Lower lobe of right lung (tissue), 2 donors: ENCODE results near the gene EIF3L. TPM values are rescaled to one million over a fixed set of nuclear protein-coding genes. Genes with fewer than 3 reads are reported as not detected.

ENCODE experiments used
- ATAC-seq, 2 donors: fragments of 200-7000 bp; cut with Tn5 transposase; one replicate each; pipeline ENCODE4 v1.9.1; 2020 to 2022; ENCODE audit warnings: mild to moderate bottlenecking in 2 of 2, moderate library complexity in 2 of 2
- DNase-seq: peaks from one replicate; pipeline ENCODE4 v3.0.0-alpha.2; 2020
- H3K27ac ChIP-seq: fragments of 200-600 bp; one replicate; pipeline ENCODE4 v1.8.0; 2022
- H3K27me3 ChIP-seq: fragments of 200-600 bp; one replicate; pipeline ENCODE4 v1.8.0; 2022; ENCODE audit warnings: low read depth
- H3K36me3 ChIP-seq: fragments of 200-600 bp; one replicate; pipeline ENCODE4 v1.8.0; 2022; ENCODE audit warnings: mild to moderate bottlenecking
- H3K4me1 ChIP-seq: fragments of 200-600 bp; one replicate; pipeline ENCODE4 v1.8.0; 2022
- H3K4me3 ChIP-seq: fragments of 200-600 bp; one replicate; pipeline ENCODE4 v1.8.0; 2022; ENCODE audit warnings: mild to moderate bottlenecking
- H3K9me3 ChIP-seq: fragments of 200-600 bp; one replicate; pipeline ENCODE4 v1.8.0; 2022
- CTCF ChIP-seq: fragments of 200-600 bp; IDR thresholded peaks from one replicate; pipeline ENCODE4 v1.8.0; 2022; ENCODE audit warnings: antibody characterized with exemption, mild to moderate bottlenecking
- intact Hi-C: fragments of 100-400 bp; cut with DNase I; formaldehyde crosslinking; loops from one replicate; pipeline ENCODE4 v1.11.0; 2022
- total RNA-seq: library from RNA; stranded (reverse); fragmentation: NEBNext Ultra II Directional; extraction: Animal tissue kit (Norgen Biotek cat#: 25700); gene quantifications from one replicate; pipeline ENCODE4 v1.2.1, GENCODE V29; 2021
- donor health status: DM: no; HTN: yes; CAD: no; lungs with severe emphysema.

EIF3L gene
- total RNA-seq, 1 donor from 2014 or later = 385 TPM

- intact Hi-C loops = no loop called here
- Histone ChIP-seq H3K4me3 (no peak overlapping the region), H3K9me3 (no peaks in the 10 kb centered on the region), H3K36me3 (peaks cover 74% of the 10 kb centered on the region), H3K27me3 (no peaks in the 10 kb centered on the region), H3K4me1 (peaks cover 7% of the 10 kb centered on the region), H3K27ac (peak overlapping the region; percentile 48)
- no peak for TF ChIP-seq CTCF
- ATAC-seq = no peak
- no peak for DNase-seq
Observed at GRCh38 chr22:37920126-37920525, 70.9 kb downstream of the EIF3L start.

- no peak overlapping the region for H3K27ac ChIP-seq
- ATAC-seq (no peak), DNase-seq (no peak)
- TF ChIP-seq CTCF = no peak
- no peaks in the 10 kb centered on the region for H3K27me3 ChIP-seq
- intact Hi-C loops = no loop called here
- H3K4me1 ChIP-seq = peaks cover 7% of the 10 kb centered on the region
- no peaks in the 10 kb centered on the region for H3K9me3 ChIP-seq
- peaks cover 75% of the 10 kb centered on the region for H3K36me3 ChIP-seq
- H3K4me3 ChIP-seq = no peak overlapping the region
Observed at GRCh38 chr22:37922191-37922590, 73.0 kb downstream of the EIF3L start.

- DNase-seq (no peak), ATAC-seq (no peak)
- peaks cover 75% of the 10 kb centered on the region for H3K36me3 ChIP-seq
- peaks cover 7% of the 10 kb centered on the region for H3K4me1 ChIP-seq
- no peaks in the 10 kb centered on the region for H3K27me3 ChIP-seq
- H3K27ac ChIP-seq = no peak overlapping the region
- intact Hi-C loops = no loop called here
- H3K4me3 ChIP-seq = no peak overlapping the region
- no peak for TF ChIP-seq CTCF
- H3K9me3 ChIP-seq = no peaks in the 10 kb centered on the region
Observed at GRCh38 chr22:37923927-37924326, 74.7 kb downstream of the EIF3L start.

- DNase-seq (no peak), ATAC-seq (no peak)
- peaks cover 76% of the 10 kb centered on the region for H3K36me3 ChIP-seq
- H3K27me3 ChIP-seq = no peaks in the 10 kb centered on the region
- no peak overlapping the region for H3K4me3 ChIP-seq
- intact Hi-C loops = no loop called here
- peaks cover 7% of the 10 kb centered on the region for H3K4me1 ChIP-seq
- no peak overlapping the region for H3K27ac ChIP-seq
- TF ChIP-seq CTCF = no peak
- H3K9me3 ChIP-seq = no peaks in the 10 kb centered on the region
Observed at GRCh38 chr22:37924386-37925065, 75.3 kb downstream of the EIF3L start.

GRCh38 chr22:37925330-37925729, 76.1 kb downstream of the EIF3L start:
- no peaks in the 10 kb centered on the region for H3K9me3 ChIP-seq
- DNase-seq (no peak), ATAC-seq (no peak)
- peaks cover 3% of the 10 kb centered on the region for H3K4me1 ChIP-seq
- peaks cover 84% of the 10 kb centered on the region for H3K36me3 ChIP-seq
- intact Hi-C loops = no loop called here
- H3K27me3 ChIP-seq = no peaks in the 10 kb centered on the region
- H3K4me3 ChIP-seq = no peak overlapping the region
- H3K27ac ChIP-seq = no peak overlapping the region
- TF ChIP-seq CTCF = no peak
